K562 (cell line): ENCODE results near the gene JPT1. TPM values are rescaled to one million over a fixed set of nuclear protein-coding genes. Genes with fewer than 3 reads are reported as not detected.

ENCODE experiments used
- BRCA1 ChIP-seq, 2 experiments: fragments of 450-650 bp in 1 of 2; sonication (generic) in 1 of 2; formaldehyde crosslinking in 1 of 2; IDR thresholded peaks; 2 replicates each; pipeline versions ENCODE4 v1.5.0 to v1.6.1; 2017 to 2020; ENCODE audit warnings: mild to moderate bottlenecking in 1 of 2, missing genetic modification reagents in 1 of 2
- CSDE1 ChIP-seq, 2 experiments: fragments of 450-650 bp; IDR thresholded peaks; 2 replicates each; pipeline ENCODE4 v1.6.1; 2016; ENCODE audit warnings: mild to moderate bottlenecking in 1 of 2
- FOXA3 ChIP-seq, 2 experiments: fragments of 450-650 bp in 1 of 2; sonication (generic) in 1 of 2; formaldehyde crosslinking; IDR thresholded peaks in 1 of 2; conservative IDR thresholded peaks in 1 of 2; 2 replicates each; pipeline versions ENCODE4 v1.4.0 to v1.8.0; 2020 to 2022; ENCODE audit warnings: mild to moderate bottlenecking in 2 of 2, missing genetic modification reagents in 1 of 2
- KDM4B ChIP-seq, 2 experiments: fragments of 450-650 bp in 1 of 2; sonication (generic) in 1 of 2; IDR thresholded peaks; 2 replicates each; pipeline ENCODE4 v1.6.1; 2016 to 2017; ENCODE audit warnings: borderline replicate concordance in 2 of 2, antibody characterized with exemption in 1 of 2, low read depth in 1 of 2, mild to moderate bottlenecking in 1 of 2
- PTBP1 ChIP-seq: fragments of 200-400 bp; formaldehyde crosslinking; IDR thresholded peaks from 2 replicates; pipeline ENCODE4 v1.6.1; 2017; ENCODE audit warnings: low read depth, low read length
- RHOXF2B ChIP-seq: fragments of 250-450 bp; sonication (Bioruptor Pico); conservative IDR thresholded peaks from 2 replicates; pipeline ENCODE4 v1.5.1; 2021
- SAFB ChIP-seq: fragments of 200-400 bp; formaldehyde crosslinking; IDR thresholded peaks from 2 replicates; pipeline ENCODE4 v1.6.1; 2017; ENCODE audit warnings: low read depth, low read length, borderline replicate concordance
- SRSF7 ChIP-seq: fragments of 200-400 bp; formaldehyde crosslinking; optimal IDR thresholded peaks from 2 replicates; pipeline ENCODE3; 2017; ENCODE audit warnings: mild to moderate bottlenecking, low read depth, low read length
- STAG1 ChIP-seq: sonication (generic); formaldehyde crosslinking; IDR thresholded peaks from 2 replicates; pipeline ENCODE4 v1.5.0; 2020; ENCODE audit warnings: missing genetic modification reagents, borderline replicate concordance
- TAF7 ChIP-seq: fragments of 450-650 bp; IDR thresholded peaks from 2 replicates; pipeline ENCODE4 v1.6.1; 2016; ENCODE audit warnings: missing genetic modification characterization, missing compliant biosample characterization
- ZBED1 ChIP-seq: IDR thresholded peaks from 2 replicates; pipeline ENCODE4 v1.6.1; 2014
- ZNF282 ChIP-seq: sonication (generic); formaldehyde crosslinking; IDR thresholded peaks from 2 replicates; pipeline ENCODE4 v1.8.1; 2023; ENCODE audit warnings: missing genetic modification reagents
- ZNF41 ChIP-seq: fragments of 250-450 bp; sonication (Bioruptor Pico); conservative IDR thresholded peaks from 2 replicates; pipeline ENCODE4 v1.4.0; 2020; ENCODE audit warnings: mild to moderate bottlenecking
- ZNF696 ChIP-seq: fragments of 250-450 bp; sonication (Bioruptor Pico); conservative IDR thresholded peaks from 2 replicates; pipeline ENCODE4 v1.4.0; 2020; ENCODE audit warnings: mild to moderate bottlenecking, moderate library complexity
- ZNF77 ChIP-seq: fragments of 250-450 bp; sonication (Bioruptor Pico); IDR thresholded peaks from 2 replicates; pipeline ENCODE4 v1.5.0; 2020
- polyA plus RNA-seq, 8 experiments: library from polyadenylated mRNA; depleted of rRNA in 4 of 8; stranded (reverse) in 5 of 8; unstranded in 3 of 8; fragments of >200 nt; fragmentation: Nextera tagmentation in 2 of 8; fragmentation: Illumina TruSeq in 1 of 8; extraction: Ambion mirVana in 2 of 8; extraction: Trizol in 1 of 8; gene quantifications; 2 replicates each; pipeline versions ENCODE4 v1.2.1 to v1.2.3, GENCODE V29; 2011 to 2014; ENCODE audit warnings: inconsistent platforms in 1 of 8, missing spikeins in 1 of 8
- total RNA-seq, 7 experiments: library from RNA; depleted of rRNA in 6 of 7; stranded (reverse); fragments of >200 nt in 6 of 7; fragmentation: Illumina TruSeq in 2 of 7; extraction: Trizol in 2 of 7; gene quantifications; 2 replicates each; pipeline versions ENCODE4 v1.2.1 to v1.2.3, GENCODE V29; 2011 to 2021; ENCODE audit warnings: low replicate concordance in 1 of 7
- TF ChIP-seq, protein P1 (sequence below): fragments of 150-350 bp; IDR thresholded peaks from 2 replicates; pipeline ENCODE4 v1.6.1; 2014; ENCODE audit warnings: low read depth, mild to moderate bottlenecking, low read length, borderline replicate concordance
- TF ChIP-seq, protein P2 (sequence below): fragments of 450-650 bp; IDR thresholded peaks from 2 replicates; pipeline ENCODE4 v1.6.1; 2016; ENCODE audit warnings: low read depth

JPT1 gene
- total and polyA plus RNA-seq, 9 of the 15 experiments (the other 6 are each of a cell fraction or from before 2014, with no cell fraction given), result 56.7 to 292 (median 144) TPM

- TF ChIP-seq, protein P1, sequence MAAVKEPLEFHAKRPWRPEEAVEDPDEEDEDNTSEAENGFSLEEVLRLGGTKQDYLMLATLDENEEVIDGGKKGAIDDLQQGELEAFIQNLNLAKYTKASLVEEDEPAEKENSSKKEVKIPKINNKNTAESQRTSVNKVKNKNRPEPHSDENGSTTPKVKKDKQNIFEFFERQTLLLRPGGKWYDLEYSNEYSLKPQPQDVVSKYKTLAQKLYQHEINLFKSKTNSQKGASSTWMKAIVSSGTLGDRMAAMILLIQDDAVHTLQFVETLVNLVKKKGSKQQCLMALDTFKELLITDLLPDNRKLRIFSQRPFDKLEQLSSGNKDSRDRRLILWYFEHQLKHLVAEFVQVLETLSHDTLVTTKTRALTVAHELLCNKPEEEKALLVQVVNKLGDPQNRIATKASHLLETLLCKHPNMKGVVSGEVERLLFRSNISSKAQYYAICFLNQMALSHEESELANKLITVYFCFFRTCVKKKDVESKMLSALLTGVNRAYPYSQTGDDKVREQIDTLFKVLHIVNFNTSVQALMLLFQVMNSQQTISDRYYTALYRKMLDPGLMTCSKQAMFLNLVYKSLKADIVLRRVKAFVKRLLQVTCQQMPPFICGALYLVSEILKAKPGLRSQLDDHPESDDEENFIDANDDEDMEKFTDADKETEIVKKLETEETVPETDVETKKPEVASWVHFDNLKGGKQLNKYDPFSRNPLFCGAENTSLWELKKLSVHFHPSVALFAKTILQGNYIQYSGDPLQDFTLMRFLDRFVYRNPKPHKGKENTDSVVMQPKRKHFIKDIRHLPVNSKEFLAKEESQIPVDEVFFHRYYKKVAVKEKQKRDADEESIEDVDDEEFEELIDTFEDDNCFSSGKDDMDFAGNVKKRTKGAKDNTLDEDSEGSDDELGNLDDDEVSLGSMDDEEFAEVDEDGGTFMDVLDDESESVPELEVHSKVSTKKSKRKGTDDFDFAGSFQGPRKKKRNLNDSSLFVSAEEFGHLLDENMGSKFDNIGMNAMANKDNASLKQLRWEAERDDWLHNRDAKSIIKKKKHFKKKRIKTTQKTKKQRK, result no peak
- TF ChIP-seq ZNF41 (CRISPR knock-in tag) (peak; percentile 76; the same call in 1 of the 2 replicates), ZNF696 (CRISPR knock-in tag) (no peak), PTBP1 (no peak), CSDE1 (IDR thresholded peaks at IDR 0.05) (no peak), BRCA1 (IDR thresholded peaks at IDR 0.05) (no peak), BRCA1 (CRISPR knock-in tag; IDR thresholded peaks at IDR 0.05) (no peak), FOXA3 (CRISPR knock-in tag; conservative IDR thresholded peaks at IDR 0.05 in 1 of 2, IDR thresholded peaks at IDR 0.05 in 1 of 2) (no peak), TAF7 (tag) (peak; percentile 89), ZNF282 (CRISPR knock-in tag) (no peak), SRSF7 (no peak), ZBED1 (no peak; the same call in 1 of the 2 replicates), ZNF77 (CRISPR knock-in tag) (no peak), SAFB (0 out of 2 replicates have a peak, but pooled peaks have one; percentile 4), STAG1 (CRISPR knock-in tag) (no peak), RHOXF2B (CRISPR knock-in tag) (no peak), KDM4B (IDR thresholded peaks at IDR 0.05; ENCODE audit: borderline replicate concordance in 2 of 2, low read depth in 1 of 2) (no peak; a peak in 1 of 4 replicates)
- TF ChIP-seq, protein P2, sequence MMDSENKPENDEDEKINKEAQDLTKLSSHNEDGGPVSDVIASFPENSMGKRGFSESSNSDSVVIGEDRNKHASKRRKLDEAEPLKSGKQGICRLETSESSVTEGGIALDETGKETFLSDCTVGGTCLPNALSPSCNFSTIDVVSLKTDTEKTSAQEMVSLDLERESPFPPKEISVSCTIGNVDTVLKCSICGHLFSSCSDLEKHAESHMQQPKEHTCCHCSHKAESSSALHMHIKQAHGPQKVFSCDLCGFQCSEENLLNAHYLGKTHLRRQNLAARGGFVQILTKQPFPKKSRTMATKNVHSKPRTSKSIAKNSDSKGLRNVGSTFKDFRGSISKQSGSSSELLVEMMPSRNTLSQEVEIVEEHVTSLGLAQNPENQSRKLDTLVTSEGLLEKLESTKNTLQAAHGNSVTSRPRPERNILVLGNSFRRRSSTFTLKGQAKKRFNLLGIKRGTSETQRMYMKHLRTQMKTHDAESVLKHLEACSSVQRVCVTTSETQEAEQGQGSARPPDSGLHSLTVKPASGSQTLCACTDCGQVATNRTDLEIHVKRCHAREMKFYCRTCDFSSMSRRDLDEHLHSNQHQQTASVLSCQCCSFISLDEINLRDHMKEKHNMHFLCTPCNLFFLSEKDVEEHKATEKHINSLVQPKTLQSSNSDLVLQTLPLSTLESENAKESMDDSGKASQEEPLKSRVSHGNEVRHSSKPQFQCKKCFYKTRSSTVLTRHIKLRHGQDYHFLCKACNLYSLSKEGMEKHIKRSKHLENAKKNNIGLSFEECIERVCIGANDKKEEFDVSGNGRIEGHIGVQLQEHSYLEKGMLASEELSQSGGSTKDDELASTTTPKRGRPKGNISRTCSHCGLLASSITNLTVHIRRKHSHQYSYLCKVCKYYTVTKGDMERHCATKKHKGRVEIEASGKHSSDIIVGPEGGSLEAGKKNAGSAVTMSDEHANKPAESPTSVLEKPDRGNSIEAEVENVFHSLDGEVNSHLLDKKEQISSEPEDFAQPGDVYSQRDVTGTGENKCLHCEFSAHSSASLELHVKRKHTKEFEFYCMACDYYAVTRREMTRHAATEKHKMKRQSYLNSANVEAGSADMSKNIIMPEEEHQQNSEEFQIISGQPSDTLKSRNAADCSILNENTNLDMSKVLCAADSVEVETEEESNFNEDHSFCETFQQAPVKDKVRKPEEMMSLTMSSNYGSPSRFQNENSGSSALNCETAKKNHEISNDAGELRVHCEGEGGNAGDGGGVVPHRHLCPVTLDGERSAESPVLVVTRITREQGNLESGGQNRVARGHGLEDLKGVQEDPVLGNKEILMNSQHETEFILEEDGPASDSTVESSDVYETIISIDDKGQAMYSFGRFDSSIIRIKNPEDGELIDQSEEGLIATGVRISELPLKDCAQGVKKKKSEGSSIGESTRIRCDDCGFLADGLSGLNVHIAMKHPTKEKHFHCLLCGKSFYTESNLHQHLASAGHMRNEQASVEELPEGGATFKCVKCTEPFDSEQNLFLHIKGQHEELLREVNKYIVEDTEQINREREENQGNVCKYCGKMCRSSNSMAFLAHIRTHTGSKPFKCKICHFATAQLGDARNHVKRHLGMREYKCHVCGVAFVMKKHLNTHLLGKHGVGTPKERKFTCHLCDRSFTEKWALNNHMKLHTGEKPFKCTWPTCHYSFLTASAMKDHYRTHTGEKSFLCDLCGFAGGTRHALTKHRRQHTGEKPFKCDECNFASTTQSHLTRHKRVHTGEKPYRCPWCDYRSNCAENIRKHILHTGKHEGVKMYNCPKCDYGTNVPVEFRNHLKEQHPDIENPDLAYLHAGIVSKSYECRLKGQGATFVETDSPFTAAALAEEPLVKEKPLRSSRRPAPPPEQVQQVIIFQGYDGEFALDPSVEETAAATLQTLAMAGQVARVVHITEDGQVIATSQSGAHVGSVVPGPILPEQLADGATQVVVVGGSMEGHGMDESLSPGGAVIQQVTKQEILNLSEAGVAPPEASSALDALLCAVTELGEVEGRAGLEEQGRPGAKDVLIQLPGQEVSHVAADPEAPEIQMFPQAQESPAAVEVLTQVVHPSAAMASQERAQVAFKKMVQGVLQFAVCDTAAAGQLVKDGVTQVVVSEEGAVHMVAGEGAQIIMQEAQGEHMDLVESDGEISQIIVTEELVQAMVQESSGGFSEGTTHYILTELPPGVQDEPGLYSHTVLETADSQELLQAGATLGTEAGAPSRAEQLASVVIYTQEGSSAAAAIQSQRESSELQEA, result no peak
These were observed 28.5 kb upstream of the JPT1 start, which contains the start of gene SUMO2 (continued) for GRCh38 chr17:75182569-75183436.
